Tibial artery (tissue), 4 donors: ENCODE measurements around the gene THAP12.

ENCODE experiments used
- DNase-seq, 2 donors: peaks; one replicate each; pipeline ENCODE4 v3.0.0-alpha.2; 2019
- H3K27ac ChIP-seq, 2 donors: fragments of 200-600 bp; sonication (generic) in 1 of 2; 1 replicate in 1 of 2; 2 replicates in 1 of 2; pipeline ENCODE4 v1.5.1; 2018 to 2019; ENCODE audit warnings: mild to moderate bottlenecking in 1 of 2
- H3K27me3 ChIP-seq, 2 donors: fragments of 200-600 bp; sonication (generic) in 1 of 2; one replicate each; pipeline versions ENCODE4 v1.5.1 to v1.6.0; 2016 to 2019
- H3K36me3 ChIP-seq, 3 donors: fragments of 200-600 bp; sonication (generic) in 2 of 3; one replicate each; pipeline ENCODE4 v1.5.1; 2016 to 2019; ENCODE audit warnings: mild to moderate bottlenecking in 2 of 3
- H3K4me1 ChIP-seq, 4 donors: fragments of 200-600 bp; sonication (generic) in 2 of 4; 1 replicate in 3 of 4; 2 replicates in 1 of 4; pipeline ENCODE4 v1.5.1; 2016 to 2019
- H3K4me3 ChIP-seq, 2 donors: fragments of 200-600 bp; sonication (generic) in 1 of 2; 1 replicate in 1 of 2; 2 replicates in 1 of 2; pipeline ENCODE4 v1.5.1; 2018 to 2019; ENCODE audit warnings: mild to moderate bottlenecking in 2 of 2
- H3K9me3 ChIP-seq, 3 donors: fragments of 200-600 bp; sonication (generic) in 1 of 3; one replicate each; pipeline ENCODE4 v1.5.1; 2016 to 2019
- intact Hi-C: fragments of 100-400 bp; cut with DNase I; formaldehyde crosslinking; loops from one replicate; pipeline ENCODE4 v1.15.0; 2023; ENCODE audit warnings: low total_unique reads
- TF ChIP-seq, protein P1 (sequence below), 2 experiments: fragments of 200-600 bp in 1 of 2; fragments of 450-650 bp in 1 of 2; IDR thresholded peaks; one replicate each; pipeline ENCODE4 v1.5.1; 2017 to 2019; ENCODE audit warnings: antibody characterized with exemption in 2 of 2, mild to moderate bottlenecking in 1 of 2, moderate library complexity in 1 of 2

THAP12 gene

DNA sequence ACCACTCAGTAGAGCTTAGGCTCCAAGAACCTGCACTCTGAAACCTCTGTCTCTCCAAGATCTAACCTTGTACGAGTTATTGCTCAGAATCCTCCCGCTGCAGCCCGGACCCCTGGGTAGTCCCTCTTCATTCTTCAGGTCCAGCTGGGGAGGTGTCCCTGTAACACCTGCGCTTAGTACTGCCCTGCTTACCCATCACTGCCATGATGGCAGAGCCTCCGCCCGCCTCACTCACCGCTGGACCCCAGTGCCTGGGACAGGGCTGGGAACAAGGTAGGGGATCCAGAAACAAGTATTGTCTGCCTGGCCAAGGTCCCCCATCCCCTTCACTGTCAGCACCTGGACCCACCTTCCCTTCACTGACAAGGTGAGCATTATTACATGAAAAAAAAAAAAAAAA, 50.3 kb downstream of the THAP12 start:
- no peak for DNase-seq
- Histone ChIP-seq H3K27ac (no peak overlapping the region), H3K4me3 (no peak overlapping the region), H3K36me3 (no peaks in the 10 kb centered on the region), H3K27me3 (peaks cover 0 to 7% of the 10 kb centered on the region in 2 donors), H3K9me3 (no peaks in the 10 kb centered on the region), H3K4me1 (no peaks in the 10 kb centered on the region)
- intact Hi-C loops: no loop called here
- TF ChIP-seq, protein P1, sequence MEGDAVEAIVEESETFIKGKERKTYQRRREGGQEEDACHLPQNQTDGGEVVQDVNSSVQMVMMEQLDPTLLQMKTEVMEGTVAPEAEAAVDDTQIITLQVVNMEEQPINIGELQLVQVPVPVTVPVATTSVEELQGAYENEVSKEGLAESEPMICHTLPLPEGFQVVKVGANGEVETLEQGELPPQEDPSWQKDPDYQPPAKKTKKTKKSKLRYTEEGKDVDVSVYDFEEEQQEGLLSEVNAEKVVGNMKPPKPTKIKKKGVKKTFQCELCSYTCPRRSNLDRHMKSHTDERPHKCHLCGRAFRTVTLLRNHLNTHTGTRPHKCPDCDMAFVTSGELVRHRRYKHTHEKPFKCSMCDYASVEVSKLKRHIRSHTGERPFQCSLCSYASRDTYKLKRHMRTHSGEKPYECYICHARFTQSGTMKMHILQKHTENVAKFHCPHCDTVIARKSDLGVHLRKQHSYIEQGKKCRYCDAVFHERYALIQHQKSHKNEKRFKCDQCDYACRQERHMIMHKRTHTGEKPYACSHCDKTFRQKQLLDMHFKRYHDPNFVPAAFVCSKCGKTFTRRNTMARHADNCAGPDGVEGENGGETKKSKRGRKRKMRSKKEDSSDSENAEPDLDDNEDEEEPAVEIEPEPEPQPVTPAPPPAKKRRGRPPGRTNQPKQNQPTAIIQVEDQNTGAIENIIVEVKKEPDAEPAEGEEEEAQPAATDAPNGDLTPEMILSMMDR (IDR thresholded peaks at IDR 0.05): no peak

GRCh38 chr11:76329983-76330382, 50.9 kb downstream of the THAP12 start:
- intact Hi-C loops: no loop called here
- no peak overlapping the region for H3K4me3 ChIP-seq
- no peak for DNase-seq
- no peaks in the 10 kb centered on the region for H3K4me1 ChIP-seq
- TF ChIP-seq, protein P1 (IDR thresholded peaks at IDR 0.05): no peak
- H3K36me3 ChIP-seq: no peaks in the 10 kb centered on the region
- H3K9me3 ChIP-seq: no peaks in the 10 kb centered on the region
- peaks cover 0 to 7% of the 10 kb centered on the region in 2 donors for H3K27me3 ChIP-seq
- no peak overlapping the region for H3K27ac ChIP-seq

DNA sequence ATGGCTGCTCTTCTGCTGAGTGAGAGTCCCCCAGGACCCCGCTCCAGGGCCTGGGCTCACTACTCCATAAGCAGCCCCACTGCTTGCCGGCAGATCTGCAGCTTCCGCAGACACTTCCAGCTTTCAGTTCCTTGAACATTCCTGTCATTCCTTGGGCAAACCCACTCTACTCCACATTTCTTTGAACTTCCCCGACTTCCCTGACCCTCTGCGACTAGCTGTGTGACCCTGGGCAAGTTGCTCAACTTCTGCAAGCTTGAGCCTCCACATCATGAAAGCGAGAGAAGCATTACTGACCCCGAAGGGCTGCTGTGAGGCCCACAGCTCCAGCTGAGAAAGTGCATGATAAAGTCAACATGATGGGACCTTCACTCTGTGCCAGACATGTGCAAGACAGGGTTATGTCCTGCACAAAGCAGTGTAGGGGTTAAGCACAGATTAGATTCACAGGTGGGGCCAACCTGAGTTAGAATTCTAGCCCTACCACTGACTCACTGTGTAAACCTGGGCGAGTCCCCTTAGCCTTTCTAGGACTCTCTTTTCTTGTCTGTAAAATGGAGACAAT, 51.8 kb downstream of the THAP12 start:
- no peak for DNase-seq
- H3K4me1 ChIP-seq: no peaks in the 10 kb centered on the region
- H3K27ac ChIP-seq: no peak overlapping the region
- intact Hi-C loops: no loop called here
- TF ChIP-seq, protein P1 (IDR thresholded peaks at IDR 0.05): no peak
- peaks cover 0 to 7% of the 10 kb centered on the region in 2 donors for H3K27me3 ChIP-seq
- H3K4me3 ChIP-seq: no peak overlapping the region
- no peaks in the 10 kb centered on the region for H3K9me3 ChIP-seq
- H3K36me3 ChIP-seq: no peaks in the 10 kb centered on the region

GRCh38 chr11:76327756-76328388, 53.1 kb downstream of the THAP12 start:
- intact Hi-C loops: no loop called here
- Histone ChIP-seq H3K9me3 (no peaks in the 10 kb centered on the region), H3K27me3 (peaks cover 0 to 7% of the 10 kb centered on the region in 2 donors), H3K36me3 (no peaks in the 10 kb centered on the region), H3K4me3 (no peak overlapping the region), H3K27ac (no peak overlapping the region), H3K4me1 (no peaks in the 10 kb centered on the region)
- peak in 1 of 2 donors; percentile 46 for DNase-seq
- TF ChIP-seq, protein P1 (IDR thresholded peaks at IDR 0.05): no peak

DNA sequence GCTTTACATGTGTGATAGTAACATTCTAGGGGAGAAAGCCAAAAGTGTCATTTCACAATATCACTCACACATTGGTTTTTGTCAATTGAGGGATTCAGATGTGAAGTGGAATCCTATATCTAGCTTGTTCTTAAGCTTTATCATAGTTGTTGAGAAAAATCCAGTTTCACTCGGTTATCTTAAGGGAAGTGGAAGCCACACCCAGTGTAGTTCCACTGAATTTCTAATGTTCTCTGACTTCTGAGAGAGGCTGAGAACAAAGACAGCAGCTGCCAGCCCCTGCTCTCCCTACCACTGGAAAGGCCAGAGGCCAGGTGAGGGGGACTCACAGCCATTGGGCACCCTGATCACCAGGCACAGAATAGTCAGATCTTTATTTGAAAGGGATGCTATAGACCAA, 53.7 kb downstream of the THAP12 start:
- H3K4me3 ChIP-seq: no peak overlapping the region
- intact Hi-C loops: no loop called here
- no peak for DNase-seq

More for the DNA sequence above, 53.7 kb downstream of the THAP12 start:
- H3K36me3 ChIP-seq: no peaks in the 10 kb centered on the region
- no peaks in the 10 kb centered on the region for H3K4me1 ChIP-seq
- H3K9me3 ChIP-seq: no peaks in the 10 kb centered on the region
- H3K27me3 ChIP-seq: peaks cover 0 to 9% of the 10 kb centered on the region in 2 donors
- TF ChIP-seq, protein P1 (IDR thresholded peaks at IDR 0.05): no peak
- no peak overlapping the region for H3K27ac ChIP-seq
